ENCODE data around the gene ANG. TPM values are rescaled to one million over a fixed set of nuclear protein-coding genes. Genes with fewer than 3 reads are reported as not detected.
A peak's percentile ranks its signal among the peaks of the same experiment; 100 is the strongest.

ANG gene
- total RNA-seq, 1 experiment from 2014 or later = 4.4 TPM

DNA sequence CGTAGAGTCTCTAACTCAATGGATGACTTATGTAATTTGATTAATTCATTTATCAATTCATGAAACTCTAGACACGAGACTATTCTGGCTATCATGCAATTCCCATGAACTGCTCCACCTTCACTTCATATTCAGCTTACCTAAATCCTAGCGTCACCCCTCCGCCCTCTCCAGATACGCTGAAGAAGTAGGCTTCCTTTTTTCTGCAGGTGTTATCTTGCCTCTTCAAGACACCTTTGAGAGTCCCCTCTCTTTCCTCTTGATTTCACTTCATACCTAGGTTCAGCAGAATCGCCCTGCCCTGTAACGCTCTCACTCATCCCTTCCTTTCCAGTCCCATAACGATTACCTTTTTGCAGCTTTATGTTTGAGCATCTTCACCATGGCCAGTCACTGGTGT lies 8.2 kb upstream of the ANG start:
- H3F3A ChIP-seq (ENCODE audit: insufficient read depth, low read depth) = peaks cover 37% of the 10 kb centered on the region; the same call in 1 of the 2 replicates
- no peak overlapping the region for H3K27ac ChIP-seq
- BruUV-seq (replicated peaks) = no TSS peak
- DNase-seq = no peak
- H2AFZ ChIP-seq = peak overlapping the region; percentile 81
- no peaks in the 10 kb centered on the region for H4K20me1 ChIP-seq (ENCODE audit: insufficient read depth)
- CTCF ChIA-PET = interaction anchor here (0.8 kb wide), 1 partner anchor 291 kb away, joined by 3 read pairs; no protein-coding TSS in a partner anchor
- no peaks in the 10 kb centered on the region for H3K79me2 ChIP-seq (ENCODE audit: low read depth)
- H3K9me2 ChIP-seq (ENCODE audit: insufficient read depth) = no peaks in the 10 kb centered on the region
- POLR2A ChIA-PET (ENCODE audit: unreplicated experiment) = no interaction called here
- H3K4me3 ChIP-seq = peak overlapping the region; percentile 75; the same call in 1 of the 2 replicates
- peaks cover 19% of the 10 kb centered on the region for H3K4me1 ChIP-seq (replicated peaks; ENCODE audit: insufficient read depth)
- peak overlapping the region; percentile 95 for H3K4me2 ChIP-seq
- TF ChIP-seq EZH2 (IDR thresholded peaks at IDR 0.05; ENCODE audit: low read depth) = no peak
- TF ChIP-seq, protein P1, sequence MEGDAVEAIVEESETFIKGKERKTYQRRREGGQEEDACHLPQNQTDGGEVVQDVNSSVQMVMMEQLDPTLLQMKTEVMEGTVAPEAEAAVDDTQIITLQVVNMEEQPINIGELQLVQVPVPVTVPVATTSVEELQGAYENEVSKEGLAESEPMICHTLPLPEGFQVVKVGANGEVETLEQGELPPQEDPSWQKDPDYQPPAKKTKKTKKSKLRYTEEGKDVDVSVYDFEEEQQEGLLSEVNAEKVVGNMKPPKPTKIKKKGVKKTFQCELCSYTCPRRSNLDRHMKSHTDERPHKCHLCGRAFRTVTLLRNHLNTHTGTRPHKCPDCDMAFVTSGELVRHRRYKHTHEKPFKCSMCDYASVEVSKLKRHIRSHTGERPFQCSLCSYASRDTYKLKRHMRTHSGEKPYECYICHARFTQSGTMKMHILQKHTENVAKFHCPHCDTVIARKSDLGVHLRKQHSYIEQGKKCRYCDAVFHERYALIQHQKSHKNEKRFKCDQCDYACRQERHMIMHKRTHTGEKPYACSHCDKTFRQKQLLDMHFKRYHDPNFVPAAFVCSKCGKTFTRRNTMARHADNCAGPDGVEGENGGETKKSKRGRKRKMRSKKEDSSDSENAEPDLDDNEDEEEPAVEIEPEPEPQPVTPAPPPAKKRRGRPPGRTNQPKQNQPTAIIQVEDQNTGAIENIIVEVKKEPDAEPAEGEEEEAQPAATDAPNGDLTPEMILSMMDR (conservative IDR thresholded peaks at IDR 0.05) = no peak
- no peaks in the 10 kb centered on the region for H3K36me3 ChIP-seq (ENCODE audit: low read depth)
- H3K9me3 ChIP-seq (ENCODE audit: insufficient read depth, low read depth) = no peaks in the 10 kb centered on the region
- H3K27me3 ChIP-seq (ENCODE audit: insufficient read depth, low read depth) = no peaks in the 10 kb centered on the region
- intact Hi-C loops (cut with micrococcal nuclease; ENCODE audit: unreplicated experiment) = loop anchor here (2.0 to 5.0 kb wide), 2 partner anchors 48 to 268 kb away; partner anchors contain the start of gene TEP1

DNA sequence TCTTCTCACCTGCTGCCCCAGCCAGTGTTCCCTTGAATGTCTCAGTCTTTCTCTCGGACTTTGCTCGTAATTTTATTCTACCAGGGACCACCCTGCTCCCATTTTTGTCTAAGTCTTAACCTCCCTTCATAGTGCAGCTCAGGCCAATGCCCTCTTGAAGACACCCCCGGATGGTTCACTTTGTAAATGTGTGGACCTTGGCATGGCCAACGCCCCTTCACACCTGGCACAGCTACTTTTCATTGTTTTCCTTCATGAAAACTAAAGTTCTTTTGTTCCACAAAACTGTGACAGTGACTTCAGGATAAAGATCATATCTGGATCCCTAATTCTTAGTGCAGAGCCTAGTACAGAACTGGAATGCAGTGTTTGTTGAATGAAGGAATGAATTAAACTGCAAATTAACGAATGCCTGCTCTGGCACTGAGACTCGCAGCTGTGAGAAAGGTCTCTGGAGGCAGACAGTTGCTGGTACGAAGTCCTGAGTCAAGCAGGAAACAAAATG lies 7.7 kb upstream of the ANG start:
- DNase-seq = no peak
- ChIA-PET CTCF (interaction anchor here (0.6 to 0.8 kb wide), 2 partner anchors 226 to 290 kb away, joined by 3 read pairs; no protein-coding TSS in a partner anchor), POLR2A (ENCODE audit: unreplicated experiment) (no interaction called here)
- H3K4me2 ChIP-seq = peak overlapping the region; percentile 95
- no peaks in the 10 kb centered on the region for H3K9me2 ChIP-seq (ENCODE audit: insufficient read depth)
- no peaks in the 10 kb centered on the region for H4K20me1 ChIP-seq (ENCODE audit: insufficient read depth)
- intact Hi-C loops (cut with micrococcal nuclease; ENCODE audit: unreplicated experiment) = loop anchor here (1.0 to 5.0 kb wide), 3 partner anchors 48 to 269 kb away; partner anchors contain the start of gene TEP1
- H3F3A ChIP-seq (ENCODE audit: insufficient read depth, low read depth) = peaks cover 41% of the 10 kb centered on the region; the same call in 1 of the 2 replicates
- no peaks in the 10 kb centered on the region for H3K9me3 ChIP-seq (ENCODE audit: insufficient read depth, low read depth)
- H3K27me3 ChIP-seq (ENCODE audit: insufficient read depth, low read depth) = no peaks in the 10 kb centered on the region
- H3K79me2 ChIP-seq (ENCODE audit: low read depth) = no peaks in the 10 kb centered on the region
- no TSS peak for BruUV-seq (replicated peaks)
- H3K4me3 ChIP-seq = peak overlapping the region; percentile 75
- peak overlapping the region; percentile 81 for H2AFZ ChIP-seq
- no peak for TF ChIP-seq EZH2 (IDR thresholded peaks at IDR 0.05; ENCODE audit: low read depth)
- TF ChIP-seq, protein P1 (conservative IDR thresholded peaks at IDR 0.05) = no peak
- H3K36me3 ChIP-seq (ENCODE audit: low read depth) = no peaks in the 10 kb centered on the region
- peak overlapping the region; percentile 82 for H3K27ac ChIP-seq
- H3K4me1 ChIP-seq (replicated peaks; ENCODE audit: insufficient read depth) = peaks cover 21% of the 10 kb centered on the region

DNA sequence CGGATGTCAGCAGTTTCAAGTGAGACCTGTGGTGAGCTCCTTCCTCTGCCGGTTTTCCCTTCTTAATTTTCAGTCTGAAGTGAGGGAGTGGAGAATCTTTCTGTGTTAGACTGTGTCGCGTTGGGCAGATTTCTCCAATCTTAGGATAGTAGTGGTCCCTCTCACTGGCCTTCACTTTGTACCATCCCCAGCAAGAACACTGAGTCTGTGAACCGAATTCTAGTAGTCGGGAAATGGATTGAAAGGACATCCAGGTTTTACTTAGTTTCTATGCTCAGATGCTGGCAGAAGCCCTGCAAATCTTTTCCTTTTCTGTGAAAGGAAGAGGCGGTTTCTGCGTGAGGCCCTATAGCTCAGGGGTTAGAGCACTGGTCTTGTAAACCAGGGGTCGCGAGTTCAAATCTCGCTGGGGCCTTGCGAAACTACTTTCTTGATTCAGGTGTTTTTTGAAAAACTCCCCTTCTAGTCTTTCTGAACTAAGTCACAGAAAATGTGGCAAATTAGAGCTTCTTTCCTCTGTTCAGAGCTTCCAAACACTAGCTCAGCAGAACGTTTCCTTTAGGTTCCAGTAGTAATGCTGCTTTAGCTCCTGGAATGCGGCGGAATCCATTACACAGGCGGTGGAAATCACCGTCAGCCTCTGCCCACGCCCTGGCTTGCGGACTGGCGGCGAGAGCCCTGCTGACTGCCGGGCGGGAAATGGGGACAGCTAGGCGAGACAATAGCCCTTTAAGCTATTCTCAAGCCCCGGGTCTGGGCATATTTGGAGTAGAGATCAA lies 7.0 kb upstream of the ANG start:
- H3K4me1 ChIP-seq (replicated peaks; ENCODE audit: insufficient read depth) = peaks cover 21% of the 10 kb centered on the region

More for the DNA sequence above, 7.0 kb upstream of the ANG start:
- Histone ChIP-seq H3F3A (ENCODE audit: insufficient read depth, low read depth) (peaks cover 41% of the 10 kb centered on the region; the same call in 1 of the 2 replicates), H3K9me2 (ENCODE audit: insufficient read depth) (no peaks in the 10 kb centered on the region), H3K4me3 (peak overlapping the region; percentile 75), H4K20me1 (ENCODE audit: insufficient read depth) (no peaks in the 10 kb centered on the region), H3K79me2 (ENCODE audit: low read depth) (no peaks in the 10 kb centered on the region), H3K9me3 (ENCODE audit: insufficient read depth, low read depth) (no peaks in the 10 kb centered on the region), H3K4me2 (peak overlapping the region; percentile 95), H3K27me3 (ENCODE audit: insufficient read depth, low read depth) (no peaks in the 10 kb centered on the region), H3K27ac (peak overlapping the region; percentile 82), H3K36me3 (ENCODE audit: low read depth) (no peaks in the 10 kb centered on the region), H2AFZ (peak overlapping the region; percentile 99)
- ChIA-PET POLR2A (ENCODE audit: unreplicated experiment) (interaction anchor here (0.6 to 0.8 kb wide), 4 partner anchors 73 to 795 kb away, joined by 3 to 10 read pairs (median 4); partner anchors contain the start of genes PARP2, RAB2B and TOX4), CTCF (interaction anchor here (0.6 to 0.8 kb wide), 4 partner anchors 9 to 462 kb away, joined by 3 to 6 read pairs (median 3); no protein-coding TSS in a partner anchor)
- peak; percentile 72 to 73 for DNase-seq
- BruUV-seq (replicated peaks) = no TSS peak
- TF ChIP-seq, protein P1 (conservative IDR thresholded peaks at IDR 0.05) = no peak
- no peak for TF ChIP-seq EZH2 (IDR thresholded peaks at IDR 0.05; ENCODE audit: low read depth)
- intact Hi-C loops (cut with micrococcal nuclease; ENCODE audit: unreplicated experiment) = loop anchor here (1.0 to 5.0 kb wide), 6 partner anchors 18 to 423 kb away; partner anchors contain the start of gene TEP1

Data from PC-9 (cell line).